GM11168 (cell line): ENCODE data around the gene KLF16.

Source experiments
- in situ Hi-C: fragments of 300-500 bp; cut with MboI; formaldehyde crosslinking; loops from one replicate; pipeline ENCODE4 v1.12.0; 2022; ENCODE audit warnings: low sequenced_read_pairs; ENCODE audit not compliant: unreplicated experiment

Gene KLF16

GRCh38 chr19:1856698-1857603 lies 6.4 kb downstream of the KLF16 start:
- in situ Hi-C loops = no loop called here

- in situ Hi-C loops = no loop called here
These were observed 7.1 kb downstream of the KLF16 start for GRCh38 chr19:1856345-1856697.

- in situ Hi-C loops = no loop called here
These were observed 7.5 kb downstream of the KLF16 start for GRCh38 chr19:1855828-1856255.

GRCh38 chr19:1855040-1855827 lies 8.1 kb downstream of the KLF16 start:
- in situ Hi-C loops = no loop called here

- in situ Hi-C loops = no loop called here
These were observed 8.8 kb downstream of the KLF16 start for GRCh38 chr19:1854542-1855039.

- in situ Hi-C loops = no loop called here
These were observed 9.3 kb downstream of the KLF16 start for GRCh38 chr19:1854039-1854541.

GRCh38 chr19:1853295-1854038 lies 9.9 kb downstream of the KLF16 start:
- in situ Hi-C loops = no loop called here

- in situ Hi-C loops = no loop called here
These were observed 10.7 kb downstream of the KLF16 start for GRCh38 chr19:1852581-1853128.

GRCh38 chr19:1851654-1852580 lies 11.5 kb downstream of the KLF16 start:
- in situ Hi-C loops = no loop called here

GRCh38 chr19:1850809-1851653 lies 12.3 kb downstream of the KLF16 start:
- in situ Hi-C loops = no loop called here

- in situ Hi-C loops = no loop called here
These were observed 13.4 kb downstream of the KLF16 start for GRCh38 chr19:1849886-1850398.

- in situ Hi-C loops = no loop called here
These were observed 14.3 kb downstream of the KLF16 start for GRCh38 chr19:1849132-1849474.

- in situ Hi-C loops = no loop called here
These were observed 14.8 kb downstream of the KLF16 start, which contains the start of gene REXO1 for GRCh38 chr19:1848399-1849131. REXO1 (minus strand) TSS chr19:1848483; CDS start chr19:1848358, 125 bp downstream.

GRCh38 chr19:1847684-1848398 lies 15.5 kb downstream of the KLF16 start:
- in situ Hi-C loops = no loop called here

- in situ Hi-C loops = no loop called here
These were observed 16.1 kb downstream of the KLF16 start for GRCh38 chr19:1847348-1847683.

GRCh38 chr19:1846517-1847204 lies 16.7 kb downstream of the KLF16 start:
- in situ Hi-C loops = no loop called here
